HG03045 (cell line): ENCODE results near the gene CLDN6.
A peak's percentile ranks its signal among the peaks of the same experiment; 100 is the strongest.
"Not testable (repeated sequence)": the region's sequence is repeated elsewhere in the genome, so short reads cannot be mapped to it uniquely, and the experiment has no call there.

Source experiments
- ATAC-seq: cut with Tn5 transposase; IDR thresholded peaks from one replicate; pipeline ENCODE4 v1.9.1; 2021; ENCODE audit warnings: mild to moderate bottlenecking, moderate library complexity; ENCODE audit not compliant: unreplicated experiment

CLDN6 gene

GRCh38 chr16:3017794-3018506, at the start of gene CLDN6:
Gene CLDN6, minus strand, starts transcription at chr16:3018183. Its CDS starts 2,162 bp downstream, at chr16:3016021.
- no peak for ATAC-seq

GRCh38 chr16:3066440-3066748, 48.4 kb upstream of the CLDN6 start:
- ATAC-seq = no peak

- ATAC-seq = no peak
Measured at GRCh38 chr16:3065742-3066439, 47.9 kb upstream of the CLDN6 start.

- ATAC-seq = no peak
Measured at GRCh38 chr16:3065069-3065741, 47.2 kb upstream of the CLDN6 start, which contains the start of gene IL32. Gene IL32, plus strand, starts transcription at chr16:3065640. Its CDS starts 172 bp downstream, at chr16:3065812.

- ATAC-seq = no peak
Measured at GRCh38 chr16:3063625-3064386, 45.8 kb upstream of the CLDN6 start.

GRCh38 chr16:3062553-3062952, 44.6 kb upstream of the CLDN6 start:
- no peak for ATAC-seq

GRCh38 chr16:3060339-3061127, 42.5 kb upstream of the CLDN6 start:
- ATAC-seq = no peak

- no peak for ATAC-seq
Measured at GRCh38 chr16:3059723-3060242, 41.8 kb upstream of the CLDN6 start.

GRCh38 chr16:3059041-3059722, 41.2 kb upstream of the CLDN6 start:
- ATAC-seq = peak; percentile 58

GRCh38 chr16:3058139-3059030, 40.4 kb upstream of the CLDN6 start:
- peak; percentile 8 for ATAC-seq

- ATAC-seq = no peak
Measured at GRCh38 chr16:3057181-3058138, 39.5 kb upstream of the CLDN6 start.

- no peak for ATAC-seq
Measured at GRCh38 chr16:3056336-3057180, 38.6 kb upstream of the CLDN6 start.

- not testable (repeated sequence) for ATAC-seq
Measured at GRCh38 chr16:3055734-3056115, 37.7 kb upstream of the CLDN6 start.

- ATAC-seq = no peak
Measured at GRCh38 chr16:3054965-3055733, 37.2 kb upstream of the CLDN6 start.

GRCh38 chr16:3053330-3053710, 35.3 kb upstream of the CLDN6 start:
- ATAC-seq = not testable (repeated sequence)
